ENCODE results near the gene PHTF2. TPM values are rescaled to one million over a fixed set of nuclear protein-coding genes. Genes with fewer than 3 reads are reported as not detected.

The PHTF2 gene
- total RNA-seq, 4 donors from 2014 or later, result 14.5 to 28.6 (median 24.1) TPM

DNA sequence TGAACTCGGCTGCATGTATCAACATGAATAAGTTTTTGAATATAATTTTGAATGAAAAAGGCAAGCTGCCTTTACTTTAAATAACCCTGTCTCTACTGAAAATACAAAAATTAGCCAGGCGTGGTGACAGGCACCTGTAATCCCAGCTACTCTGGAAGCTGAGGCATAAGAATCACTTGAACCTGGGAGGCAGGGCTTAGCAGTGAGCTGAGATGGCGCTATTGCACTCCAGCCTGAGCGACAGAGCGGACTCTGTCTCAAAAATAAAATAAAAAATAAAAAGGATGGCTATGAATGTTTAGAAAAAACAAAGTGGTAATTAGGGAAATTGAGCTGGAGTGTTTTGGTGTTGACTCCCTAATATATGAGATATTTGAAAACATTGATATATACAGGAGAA, 133.3 kb downstream of the PHTF2 start:
- H3K27ac ChIP-seq, result no peak overlapping the region
- in situ Hi-C loops (cut with MboI; ENCODE audit: low pct_ligation_motif_present in 1 of 4, low pct_unique_long_range_greater_than_20kb in 1 of 4, low sequenced_read_pairs in 3 of 4) (loop anchor here in 2 of 4 donors (10.0 to 25.0 kb wide), 2 partner anchors 270 to 277 kb away; no protein-coding TSS in a partner anchor), intact Hi-C loops (cut with DNase I; ENCODE audit: low total_unique reads) (no loop called here)
- H3K27me3 ChIP-seq, result no peaks in the 10 kb centered on the region
- TF ChIP-seq, protein P1, sequence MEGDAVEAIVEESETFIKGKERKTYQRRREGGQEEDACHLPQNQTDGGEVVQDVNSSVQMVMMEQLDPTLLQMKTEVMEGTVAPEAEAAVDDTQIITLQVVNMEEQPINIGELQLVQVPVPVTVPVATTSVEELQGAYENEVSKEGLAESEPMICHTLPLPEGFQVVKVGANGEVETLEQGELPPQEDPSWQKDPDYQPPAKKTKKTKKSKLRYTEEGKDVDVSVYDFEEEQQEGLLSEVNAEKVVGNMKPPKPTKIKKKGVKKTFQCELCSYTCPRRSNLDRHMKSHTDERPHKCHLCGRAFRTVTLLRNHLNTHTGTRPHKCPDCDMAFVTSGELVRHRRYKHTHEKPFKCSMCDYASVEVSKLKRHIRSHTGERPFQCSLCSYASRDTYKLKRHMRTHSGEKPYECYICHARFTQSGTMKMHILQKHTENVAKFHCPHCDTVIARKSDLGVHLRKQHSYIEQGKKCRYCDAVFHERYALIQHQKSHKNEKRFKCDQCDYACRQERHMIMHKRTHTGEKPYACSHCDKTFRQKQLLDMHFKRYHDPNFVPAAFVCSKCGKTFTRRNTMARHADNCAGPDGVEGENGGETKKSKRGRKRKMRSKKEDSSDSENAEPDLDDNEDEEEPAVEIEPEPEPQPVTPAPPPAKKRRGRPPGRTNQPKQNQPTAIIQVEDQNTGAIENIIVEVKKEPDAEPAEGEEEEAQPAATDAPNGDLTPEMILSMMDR (IDR thresholded peaks at IDR 0.05), result no peak
- TF ChIP-seq POLR2AphosphoS5 (IDR thresholded peaks at IDR 0.05), result no peak
- no peak for TF ChIP-seq POLR2A (IDR thresholded peaks at IDR 0.05)
- TF ChIP-seq EP300 (IDR thresholded peaks at IDR 0.05; ENCODE audit: low read depth), result no peak
- 64 to 65% methylated on average over 5 of the region's 5 CpGs for WGBS, 2 donors (ENCODE audit: low coverage in 1 of 2)
- no peak for DNase-seq
- H3K9me3 ChIP-seq, result no peaks in the 10 kb centered on the region
- H3K36me3 ChIP-seq, result peaks cover 0 to 5% (median 2%) of the 10 kb centered on the region in 4 donors
- peaks cover 0 to 4% (median 0%) of the 10 kb centered on the region in 4 donors for H3K4me1 ChIP-seq
- no peak overlapping the region for H3K4me3 ChIP-seq

DNA sequence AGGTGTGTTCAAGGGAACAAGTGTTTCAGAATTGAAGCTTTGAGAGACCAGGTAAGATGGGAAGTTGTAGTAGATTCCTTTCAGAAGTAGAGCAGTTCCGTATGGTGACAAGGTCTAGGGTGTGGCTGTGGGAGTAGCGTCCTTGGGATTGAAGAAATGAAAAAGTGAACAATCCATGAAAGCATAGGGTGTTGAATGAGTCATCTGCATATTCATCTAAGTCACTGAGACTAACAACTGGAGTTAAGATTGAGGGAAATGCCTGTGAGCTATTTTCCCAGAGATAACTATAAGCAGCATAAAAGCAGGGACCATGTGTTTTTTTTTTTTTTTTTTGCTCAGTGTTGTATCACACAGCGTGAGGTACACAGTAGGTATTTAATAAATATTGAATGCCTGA, 134.8 kb downstream of the PHTF2 start:
- WGBS, 2 donors (ENCODE audit: low coverage in 1 of 2), result 73 to 83% methylated on average over 3 of the region's 3 CpGs
- in situ Hi-C loops (cut with MboI; ENCODE audit: low pct_ligation_motif_present in 1 of 4, low pct_unique_long_range_greater_than_20kb in 1 of 4, low sequenced_read_pairs in 3 of 4), result loop anchor here in 2 of 4 donors (10.0 to 25.0 kb wide), 2 partner anchors 271 to 279 kb away; no protein-coding TSS in a partner anchor
- no peaks in the 10 kb centered on the region for H3K9me3 ChIP-seq

DNA sequence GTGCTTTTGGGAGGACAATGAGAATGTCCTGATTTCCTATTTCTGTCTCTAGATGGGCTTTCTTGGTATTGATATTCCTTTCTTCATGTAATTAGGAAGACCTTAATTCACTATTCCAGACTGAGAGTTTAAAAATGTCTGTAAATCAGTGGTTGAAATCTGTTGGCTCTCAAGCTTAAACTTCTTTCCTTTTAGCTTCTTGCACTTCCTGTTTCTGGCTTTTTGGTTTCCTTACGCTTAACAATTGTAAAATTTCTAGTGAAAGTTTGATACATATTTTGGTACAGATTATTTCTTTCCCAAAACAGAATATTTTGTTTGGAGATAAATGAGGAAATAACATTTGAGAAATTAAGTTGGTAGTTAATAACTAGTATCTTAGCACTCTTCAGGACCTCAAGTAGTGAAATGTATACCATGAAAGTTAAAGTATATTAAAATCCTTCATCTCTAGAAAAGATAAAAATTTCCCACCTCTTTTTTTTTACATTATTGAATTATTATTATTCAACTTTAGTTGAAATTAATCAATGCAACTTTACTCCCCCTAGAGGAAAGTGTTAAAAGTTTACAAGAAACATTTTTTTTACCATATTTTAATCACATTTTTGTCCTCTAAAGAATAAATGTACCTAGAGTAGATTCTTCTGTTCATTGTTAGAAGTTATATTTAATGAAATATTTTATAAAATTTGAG, 137.2 kb downstream of the PHTF2 start:
- in situ Hi-C loops (cut with MboI; ENCODE audit: low pct_ligation_motif_present in 1 of 4, low pct_unique_long_range_greater_than_20kb in 1 of 4, low sequenced_read_pairs in 3 of 4) (loop anchor here in 2 of 4 donors (10.0 to 25.0 kb wide), 2 partner anchors 273 to 281 kb away; no protein-coding TSS in a partner anchor), intact Hi-C loops (cut with DNase I; ENCODE audit: low total_unique reads) (no loop called here)
- H3K4me3 ChIP-seq, result no peak overlapping the region
- H3K27ac ChIP-seq, result no peak overlapping the region
- DNase-seq, result no peak
- no peaks in the 10 kb centered on the region for H3K27me3 ChIP-seq
- peaks cover 0 to 4% (median 0%) of the 10 kb centered on the region in 4 donors for H3K4me1 ChIP-seq
- H3K9me3 ChIP-seq, result no peaks in the 10 kb centered on the region
- TF ChIP-seq POLR2A (IDR thresholded peaks at IDR 0.05), result no peak
- TF ChIP-seq, protein P1 (IDR thresholded peaks at IDR 0.05), result peak; percentile 22 to 34 (median 25)
- TF ChIP-seq EP300 (IDR thresholded peaks at IDR 0.05; ENCODE audit: low read depth), result no peak
- H3K36me3 ChIP-seq, result no peaks in the 10 kb centered on the region
- WGBS, 2 donors (ENCODE audit: low coverage in 1 of 2), result 62 to 86% methylated on average over 1 of the region's 1 CpG

More for the DNA sequence above, 134.8 kb downstream of the PHTF2 start:
- intact Hi-C loops (cut with DNase I; ENCODE audit: low total_unique reads), result no loop called here
- Histone ChIP-seq H3K27me3 (no peaks in the 10 kb centered on the region), H3K27ac (peak overlapping the region in 2 of 4 donors; percentile 9 to 18), H3K36me3 (peaks cover 0 to 5% (median 0%) of the 10 kb centered on the region in 4 donors), H3K4me1 (peaks cover 0 to 4% (median 0%) of the 10 kb centered on the region in 4 donors), H3K4me3 (no peak overlapping the region)
- TF ChIP-seq POLR2AphosphoS5 (IDR thresholded peaks at IDR 0.05) (no peak), EP300 (IDR thresholded peaks at IDR 0.05; ENCODE audit: low read depth) (no peak), POLR2A (IDR thresholded peaks at IDR 0.05) (no peak)
- TF ChIP-seq, protein P1 (IDR thresholded peaks at IDR 0.05), result no peak
- DNase-seq, result peak; percentile 11

DNA sequence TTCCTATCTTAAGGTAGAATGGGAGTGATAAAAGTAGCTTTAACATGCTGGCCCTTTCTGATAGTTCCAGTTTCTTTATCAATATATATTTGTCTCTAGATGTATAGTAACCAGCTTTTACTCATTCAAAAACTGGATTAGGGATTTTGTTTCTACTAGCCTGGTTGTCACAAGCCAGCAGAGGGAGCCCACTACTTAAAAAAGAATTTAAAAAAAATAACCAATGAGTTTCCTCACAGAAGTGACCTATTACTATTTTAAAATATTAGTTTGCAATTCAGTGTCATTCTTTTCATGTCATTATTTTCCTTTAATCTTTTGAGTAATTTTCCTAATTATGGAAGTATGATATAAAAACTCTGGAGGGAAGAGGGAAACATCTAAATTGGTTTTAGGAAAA, 142.1 kb downstream of the PHTF2 start:
- no peaks in the 10 kb centered on the region for H3K27me3 ChIP-seq
- intact Hi-C loops (cut with DNase I; ENCODE audit: low total_unique reads), result no loop called here
- no peak overlapping the region for H3K27ac ChIP-seq
- peaks cover 0 to 2% (median 0%) of the 10 kb centered on the region in 4 donors for H3K4me1 ChIP-seq
- no peak overlapping the region for H3K4me3 ChIP-seq
- in situ Hi-C loops (cut with MboI; ENCODE audit: low pct_ligation_motif_present in 1 of 4, low pct_unique_long_range_greater_than_20kb in 1 of 4, low sequenced_read_pairs in 3 of 4), result loop anchor here in 1 of 4 donors (25.0 kb wide), 1 partner anchor 278 kb away; no protein-coding TSS in a partner anchor
- H3K36me3 ChIP-seq, result peaks cover 0 to 4% (median 0%) of the 10 kb centered on the region in 4 donors
- H3K9me3 ChIP-seq, result no peaks in the 10 kb centered on the region
- TF ChIP-seq POLR2AphosphoS5 (IDR thresholded peaks at IDR 0.05) (no peak), POLR2A (IDR thresholded peaks at IDR 0.05) (no peak), EP300 (IDR thresholded peaks at IDR 0.05; ENCODE audit: low read depth) (no peak)
- TF ChIP-seq, protein P1 (IDR thresholded peaks at IDR 0.05), result peak; percentile 46 to 53 (median 52)
- DNase-seq, result peak; percentile 16

Data from transverse colon (tissue), 4 donors.